Neuronal stem cell (in vitro differentiated cells): ENCODE results near the gene TOR1AIP2.

Source experiments
- DNase-seq: peaks from one replicate; pipeline ENCODE4 v3.0.0-alpha.2; 2013; ENCODE audit warnings: low spot score
- H2AFZ ChIP-seq: one replicate; pipeline ENCODE4 v1.6.1; 2013; ENCODE audit warnings: mild to moderate bottlenecking, low read length, inconsistent platforms
- H2AK5ac ChIP-seq: 2 replicates; pipeline ENCODE4 v1.6.1; 2013; ENCODE audit warnings: low read depth, mild to moderate bottlenecking, inconsistent platforms, low read length, moderate library complexity, mixed read lengths
- H2BK120ac ChIP-seq: 2 replicates; pipeline ENCODE4 v1.6.1; 2013; ENCODE audit warnings: low read depth, mild to moderate bottlenecking, inconsistent platforms, low read length, moderate library complexity, mixed read lengths
- H2BK12ac ChIP-seq: one replicate; pipeline ENCODE4 v1.6.1; 2013; ENCODE audit warnings: low read length, inconsistent platforms
- H2BK15ac ChIP-seq: 2 replicates; pipeline ENCODE4 v1.6.1; 2013; ENCODE audit warnings: mild to moderate bottlenecking, low read length, inconsistent platforms, mixed read lengths
- H2BK5ac ChIP-seq: one replicate; pipeline ENCODE4 v1.6.1; 2013; ENCODE audit warnings: inconsistent platforms, mild to moderate bottlenecking, low read length, moderate library complexity
- H3K14ac ChIP-seq: one replicate; pipeline ENCODE4 v1.6.1; 2013; ENCODE audit warnings: low read length, inconsistent platforms
- H3K18ac ChIP-seq: 2 replicates; pipeline ENCODE4 v1.6.1; 2013; ENCODE audit warnings: low read length, inconsistent platforms
- H3K23ac ChIP-seq: 2 replicates; pipeline ENCODE4 v1.6.1; 2013; ENCODE audit warnings: low read depth, mild to moderate bottlenecking, mixed read lengths, low read length, inconsistent platforms; ENCODE audit not compliant: poor library complexity
- H3K27ac ChIP-seq: replicated peaks from 3 replicates; pipeline ENCODE4 v1.5.1; 2013; ENCODE audit warnings: low read length, inconsistent platforms
- H3K27me3 ChIP-seq, 3 experiments: 2 replicates each; pipeline ENCODE4 v1.6.1; 2013; ENCODE audit warnings: low read length in 3 of 3, mild to moderate bottlenecking in 2 of 3, inconsistent platforms in 1 of 3, low read depth in 1 of 3, mixed read lengths in 1 of 3, moderate library complexity in 1 of 3; ENCODE audit not compliant: control insufficient read depth in 3 of 3, insufficient read depth in 3 of 3
- H3K36me3 ChIP-seq, 2 donors: replicated peaks in 1 of 2; 2 replicates each; pipeline ENCODE4 v1.6.1; 2013; ENCODE audit warnings: low read length in 2 of 2; ENCODE audit not compliant: control insufficient read depth in 2 of 2, insufficient read depth in 2 of 2
- H3K4ac ChIP-seq: 2 replicates; pipeline ENCODE4 v1.6.1; 2013; ENCODE audit warnings: inconsistent platforms, mild to moderate bottlenecking, low read length, moderate library complexity
- H3K4me1 ChIP-seq, 2 donors: 1 replicate in 1 of 2; 2 replicates in 1 of 2; pipeline ENCODE4 v1.6.1; 2013; ENCODE audit warnings: low read length in 2 of 2, low read depth in 1 of 2; ENCODE audit not compliant: control insufficient read depth in 2 of 2, insufficient read depth in 1 of 2
- H3K4me2 ChIP-seq: one replicate; pipeline ENCODE4 v1.6.1; 2013; ENCODE audit warnings: mild to moderate bottlenecking, low read length, inconsistent platforms; ENCODE audit not compliant: insufficient read depth, poor library complexity, severe bottlenecking
- H3K4me3 ChIP-seq, 2 donors: 2 replicates each; pipeline ENCODE4 v1.5.1; 2013; ENCODE audit warnings: low read length in 2 of 2, mild to moderate bottlenecking in 2 of 2, inconsistent platforms in 1 of 2, moderate library complexity in 1 of 2
- H3K79me1 ChIP-seq: one replicate; pipeline ENCODE4 v1.6.1; 2013; ENCODE audit warnings: low read depth, mild to moderate bottlenecking, inconsistent platforms, low read length, moderate library complexity
- H3K9ac ChIP-seq: one replicate; pipeline ENCODE4 v1.6.1; 2013; ENCODE audit warnings: mild to moderate bottlenecking, low read depth, low read length, inconsistent platforms; ENCODE audit not compliant: poor library complexity
- H3K9me3 ChIP-seq, 2 donors: replicated peaks in 1 of 2; 2 replicates each; pipeline versions ENCODE3 to v1.6.1; 2013; ENCODE audit warnings: low read length in 2 of 2, mild to moderate bottlenecking in 2 of 2, inconsistent platforms in 1 of 2, low read depth in 1 of 2, mixed read lengths in 1 of 2, moderate library complexity in 1 of 2; ENCODE audit not compliant: control insufficient read depth in 2 of 2, insufficient read depth in 1 of 2
- H4K8ac ChIP-seq: one replicate; pipeline ENCODE4 v1.6.1; 2013; ENCODE audit warnings: low read depth, mild to moderate bottlenecking, inconsistent platforms, low read length, moderate library complexity
- H4K91ac ChIP-seq: one replicate; pipeline ENCODE4 v1.6.1; 2013; ENCODE audit warnings: low read length, low read depth, mild to moderate bottlenecking, inconsistent platforms; ENCODE audit not compliant: poor library complexity
- WGBS, 2 donors: extraction: QIAGEN DNeasy Blood & Tissue Kit; methylation state at CpG; one replicate each; pipeline ENCODE4 v1.1.7; 2013; ENCODE audit warnings: missing lambda C conversion rate in 2 of 2, mixed read lengths in 1 of 2; ENCODE audit not compliant: insufficient read length in 2 of 2, insufficient replicate concordance in 1 of 2; ENCODE audit errors: extremely low coverage in 2 of 2; 5-methylcytosine and 5-hydroxymethylcytosine counted together

Gene TOR1AIP2

GRCh38 chr1:179917601-179918429 is 40.2 kb upstream of the TOR1AIP2 start:
- H2BK15ac ChIP-seq = no peak overlapping the region
- no peak overlapping the region for H2BK120ac ChIP-seq
- no peak overlapping the region for H2AK5ac ChIP-seq
- peaks cover 0 to 4% of the 10 kb centered on the region in 2 donors for H3K9me3 ChIP-seq
- H2BK5ac ChIP-seq = no peak overlapping the region
- H3K9ac ChIP-seq = no peak overlapping the region
- no peak overlapping the region for H3K14ac ChIP-seq
- no peak overlapping the region for H2AFZ ChIP-seq
- WGBS, 2 donors = no CpG with 5 or more reads among the region's 10 CpGs
- no peak overlapping the region for H3K4me3 ChIP-seq
- no peak overlapping the region for H4K8ac ChIP-seq
- H2BK12ac ChIP-seq = no peak overlapping the region
- H3K27me3 ChIP-seq = no peaks in the 10 kb centered on the region
- no peak overlapping the region for H3K18ac ChIP-seq
- no peaks in the 10 kb centered on the region for H3K79me1 ChIP-seq
- H4K91ac ChIP-seq = no peak overlapping the region
- no peak overlapping the region for H3K23ac ChIP-seq
- no peak overlapping the region for H3K4me2 ChIP-seq
- H3K4ac ChIP-seq = no peak overlapping the region
- no peak overlapping the region for H3K27ac ChIP-seq
- H3K4me1 ChIP-seq = peaks cover 4 to 7% of the 10 kb centered on the region in 2 donors
- H3K36me3 ChIP-seq = peaks cover 3 to 64% of the 10 kb centered on the region in 2 donors
- DNase-seq = no peak

GRCh38 chr1:179911812-179912211 is 34.2 kb upstream of the TOR1AIP2 start:
- Histone ChIP-seq H3K9me3 (no peaks in the 10 kb centered on the region), H3K27ac (no peak overlapping the region), H3K4ac (no peak overlapping the region), H3K23ac (no peak overlapping the region), H3K14ac (no peak overlapping the region), H2BK12ac (no peak overlapping the region), H2AK5ac (no peak overlapping the region), H2BK5ac (no peak overlapping the region), H3K4me2 (no peak overlapping the region), H3K4me3 (no peak overlapping the region), H4K8ac (no peak overlapping the region), H3K27me3 (no peaks in the 10 kb centered on the region), H3K18ac (no peak overlapping the region), H3K79me1 (no peaks in the 10 kb centered on the region), H3K9ac (no peak overlapping the region), H3K36me3 (peaks cover 0 to 61% of the 10 kb centered on the region in 2 donors), H2BK15ac (no peak overlapping the region), H2BK120ac (no peak overlapping the region), H4K91ac (no peak overlapping the region), H2AFZ (no peak overlapping the region), H3K4me1 (no peaks in the 10 kb centered on the region)
- no peak for DNase-seq
- WGBS, 2 donors = no CpG with 5 or more reads among the region's 3 CpGs

DNA sequence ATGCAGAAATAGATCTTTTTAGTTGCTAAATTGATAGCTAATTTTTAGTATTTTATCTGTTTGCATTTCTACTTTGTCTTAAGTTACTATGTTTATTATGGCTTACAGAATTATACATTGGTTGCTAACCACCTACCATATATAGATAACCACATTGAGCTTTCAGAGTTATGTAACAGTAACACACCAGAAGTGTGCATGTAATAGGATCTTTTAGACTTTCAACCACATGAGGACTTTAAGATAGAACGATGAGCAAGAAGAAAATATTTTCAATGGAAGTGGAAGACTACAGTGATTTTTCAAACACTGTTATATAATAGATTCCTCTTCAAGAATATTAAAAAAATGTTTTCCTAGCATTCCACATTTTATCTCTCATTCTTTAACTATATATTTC is 33.3 kb upstream of the TOR1AIP2 start:
- Histone ChIP-seq H3K4me2 (no peak overlapping the region), H2BK120ac (no peak overlapping the region), H3K9ac (no peak overlapping the region), H2BK12ac (no peak overlapping the region), H3K23ac (no peak overlapping the region), H3K27ac (no peak overlapping the region), H2AK5ac (no peak overlapping the region), H3K4me1 (no peaks in the 10 kb centered on the region), H2BK5ac (no peak overlapping the region), H3K79me1 (no peaks in the 10 kb centered on the region), H4K91ac (no peak overlapping the region), H4K8ac (no peak overlapping the region), H3K4ac (no peak overlapping the region), H3K27me3 (no peaks in the 10 kb centered on the region), H3K9me3 (no peaks in the 10 kb centered on the region), H3K18ac (no peak overlapping the region), H2BK15ac (no peak overlapping the region), H3K4me3 (no peak overlapping the region), H3K14ac (no peak overlapping the region), H3K36me3 (peaks cover 0 to 54% of the 10 kb centered on the region in 2 donors), H2AFZ (no peak overlapping the region)
- no peak for DNase-seq
- no CpG with 5 or more reads among the region's 1 CpG for WGBS, 2 donors

GRCh38 chr1:179889589-179889988 is 12.0 kb upstream of the TOR1AIP2 start:
- Histone ChIP-seq H4K8ac (no peak overlapping the region), H3K4me2 (no peak overlapping the region), H2BK12ac (no peak overlapping the region), H3K27ac (no peak overlapping the region), H2BK120ac (no peak overlapping the region), H2AK5ac (no peak overlapping the region), H3K9me3 (no peaks in the 10 kb centered on the region), H2BK15ac (no peak overlapping the region), H4K91ac (no peak overlapping the region), H2AFZ (no peak overlapping the region), H3K9ac (no peak overlapping the region), H3K27me3 (no peaks in the 10 kb centered on the region), H3K18ac (no peak overlapping the region), H3K36me3 (peaks cover 8 to 60% of the 10 kb centered on the region in 2 donors), H2BK5ac (no peak overlapping the region), H3K4ac (no peak overlapping the region), H3K23ac (no peak overlapping the region), H3K79me1 (no peaks in the 10 kb centered on the region), H3K4me3 (no peak overlapping the region), H3K4me1 (no peaks in the 10 kb centered on the region), H3K14ac (no peak overlapping the region)
- no peak for DNase-seq
- no CpG with 5 or more reads among the region's 4 CpGs for WGBS, 2 donors
